Gastrocnemius medialis (tissue), 4 donors: ENCODE data around the gene CBX5.

ENCODE experiments used
- CTCF ChIP-seq, 5 experiments: fragments of 450-650 bp in 3 of 5; fragments of 200-600 bp in 2 of 5; sonication (generic) in 2 of 5; IDR thresholded peaks in 4 of 5; conservative IDR thresholded peaks in 1 of 5; 1 replicate in 4 of 5; 2 replicates in 1 of 5; pipeline ENCODE4 v1.5.1; 2016 to 2019; ENCODE audit warnings: antibody characterized with exemption in 5 of 5, mild to moderate bottlenecking in 3 of 5, moderate library complexity in 3 of 5
- POLR2A ChIP-seq, 2 donors: fragments of 450-650 bp; IDR thresholded peaks; one replicate each; pipeline ENCODE4 v1.6.1; 2017; ENCODE audit warnings: antibody characterized with exemption in 2 of 2, mild to moderate bottlenecking in 2 of 2, moderate library complexity in 2 of 2

GRCh38 chr12:54230555-54230954 is 49.4 kb downstream of the CBX5 start:
- peak in 1 of 5 experiments; percentile 14 for TF ChIP-seq CTCF (IDR thresholded peaks at IDR 0.05 in 4 of 5, conservative IDR thresholded peaks at IDR 0.05 in 1 of 5)
- TF ChIP-seq POLR2A (IDR thresholded peaks at IDR 0.05) = no peak
